Measurements from ENCODE around the gene NYAP2.

Gene NYAP2

GRCh38 chr2:225399504-225399903, at the start of gene NYAP2:
NYAP2 (plus strand) TSS chr2:225399710; CDS start chr2:225408881, 9,171 bp downstream.
- DNase-seq = peak; percentile 92 to 96

GRCh38 chr2:225353579-225354085, 45.9 kb upstream of the NYAP2 start:
- DNase-seq = no peak

- DNase-seq = no peak
These were observed 45.2 kb upstream of the NYAP2 start for GRCh38 chr2:225354281-225354774.

- DNase-seq = no peak
These were observed 43.7 kb upstream of the NYAP2 start for GRCh38 chr2:225355788-225356187.

GRCh38 chr2:225366731-225367130, 32.8 kb upstream of the NYAP2 start:
- DNase-seq = no peak

GRCh38 chr2:225367482-225367881, 32.0 kb upstream of the NYAP2 start:
- DNase-seq = no peak

GRCh38 chr2:225378984-225379383, 20.5 kb upstream of the NYAP2 start:
- DNase-seq = no peak

- no peak for DNase-seq
These were observed 19.7 kb upstream of the NYAP2 start for GRCh38 chr2:225379856-225380255.

- DNase-seq = peak in 1 of 2 experiments; percentile 13
These were observed 17.9 kb upstream of the NYAP2 start for GRCh38 chr2:225381609-225382008.

- no peak for DNase-seq
These were observed 1.1 kb upstream of the NYAP2 start for GRCh38 chr2:225398372-225398771.

GRCh38 chr2:225400060-225400511, 576 bp downstream of the NYAP2 start:
- DNase-seq = peak; percentile 82

GRCh38 chr2:225400546-225401400, 1.3 kb downstream of the NYAP2 start:
- no peak for DNase-seq

- DNase-seq = peak in 1 of 2 experiments; percentile 16
These were observed 2.8 kb downstream of the NYAP2 start for GRCh38 chr2:225402210-225402776.

GRCh38 chr2:225411452-225411851, 11.9 kb downstream of the NYAP2 start:
- no peak for DNase-seq

GRCh38 chr2:225413786-225414185, 14.3 kb downstream of the NYAP2 start:
- no peak for DNase-seq

GRCh38 chr2:225414902-225415301, 15.4 kb downstream of the NYAP2 start:
- no peak for DNase-seq

- no peak for DNase-seq
These were observed 15.8 kb downstream of the NYAP2 start for GRCh38 chr2:225415341-225415740.

GRCh38 chr2:225415792-225416191, 16.3 kb downstream of the NYAP2 start:
- no peak for DNase-seq

GRCh38 chr2:225416616-225417367, 17.3 kb downstream of the NYAP2 start:
- DNase-seq = no peak

- no peak for DNase-seq
These were observed 19.5 kb downstream of the NYAP2 start for GRCh38 chr2:225419033-225419432.

- no peak for DNase-seq
These were observed 22.6 kb downstream of the NYAP2 start for GRCh38 chr2:225422145-225422544.

- DNase-seq = no peak
These were observed 25.8 kb downstream of the NYAP2 start for GRCh38 chr2:225425284-225425683.

- DNase-seq = peak; percentile 61 to 63
These were observed 28.9 kb downstream of the NYAP2 start for GRCh38 chr2:225428360-225428759.

All from SHP77 (cell line).